ENCODE results near the gene ETV6.

DNA sequence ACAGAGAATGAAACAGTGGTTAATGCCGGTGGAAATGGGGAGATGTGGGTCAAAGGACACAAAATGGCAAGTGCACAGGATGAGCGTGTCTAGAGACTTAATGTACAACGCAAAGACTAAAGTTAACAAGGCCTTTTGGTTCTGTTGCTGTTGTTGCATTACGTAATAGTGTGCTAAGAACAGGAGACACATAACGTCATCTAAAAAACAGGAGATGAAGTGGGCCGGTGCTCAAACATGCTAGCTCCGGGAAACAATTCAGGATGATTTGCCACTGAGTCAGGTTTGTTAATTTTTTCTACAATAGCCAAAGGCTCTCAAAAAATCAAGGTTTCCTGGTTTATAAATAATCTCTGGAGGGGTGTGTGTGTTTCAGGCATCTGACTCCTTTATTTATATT, 55.5 kb downstream of the ETV6 start:
- TF ChIP-seq POLR2A (IDR thresholded peaks at IDR 0.05; ENCODE audit: low read depth, low read length), result no peak
- TF ChIP-seq POLR2AphosphoS5 (IDR thresholded peaks at IDR 0.05; ENCODE audit: low read depth, low read length), result no peak
- TF ChIP-seq TAF1 (IDR thresholded peaks at IDR 0.05; ENCODE audit: borderline replicate concordance, low read depth, low read length), result no peak

Measured in GM12892 (cell line).